Measurements from ENCODE around the gene RNF227. TPM values are rescaled to one million over a fixed set of nuclear protein-coding genes. Genes with fewer than 3 reads are reported as not detected.

Gene RNF227
- total and polyA plus RNA-seq, 9 donors = 2.7 to 16.5 (median 5.2) TPM

DNA sequence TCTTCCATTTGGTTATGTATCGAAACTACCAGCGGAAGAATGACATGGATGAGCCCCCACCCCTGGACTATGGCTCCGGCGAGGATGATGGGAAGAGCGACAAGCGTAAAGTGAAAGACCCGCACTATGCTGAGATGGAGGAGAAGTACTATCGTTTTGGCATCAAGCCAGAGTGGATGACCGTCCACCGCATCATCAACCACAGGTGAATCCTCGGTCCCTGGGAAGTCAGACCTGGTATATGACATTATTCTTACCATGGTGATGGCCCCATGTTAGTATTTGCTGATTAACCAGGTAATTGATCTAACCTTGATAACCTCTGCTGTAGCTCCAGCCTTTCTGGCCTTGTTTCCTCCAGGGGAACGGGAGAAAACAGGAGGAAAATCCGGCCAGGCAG, 19.0 kb downstream of the RNF227 start:
- TF ChIP-seq POLR2A (IDR thresholded peaks at IDR 0.05) (no peak), EP300 (IDR thresholded peaks at IDR 0.05) (no peak)
- TF ChIP-seq, protein P1, sequence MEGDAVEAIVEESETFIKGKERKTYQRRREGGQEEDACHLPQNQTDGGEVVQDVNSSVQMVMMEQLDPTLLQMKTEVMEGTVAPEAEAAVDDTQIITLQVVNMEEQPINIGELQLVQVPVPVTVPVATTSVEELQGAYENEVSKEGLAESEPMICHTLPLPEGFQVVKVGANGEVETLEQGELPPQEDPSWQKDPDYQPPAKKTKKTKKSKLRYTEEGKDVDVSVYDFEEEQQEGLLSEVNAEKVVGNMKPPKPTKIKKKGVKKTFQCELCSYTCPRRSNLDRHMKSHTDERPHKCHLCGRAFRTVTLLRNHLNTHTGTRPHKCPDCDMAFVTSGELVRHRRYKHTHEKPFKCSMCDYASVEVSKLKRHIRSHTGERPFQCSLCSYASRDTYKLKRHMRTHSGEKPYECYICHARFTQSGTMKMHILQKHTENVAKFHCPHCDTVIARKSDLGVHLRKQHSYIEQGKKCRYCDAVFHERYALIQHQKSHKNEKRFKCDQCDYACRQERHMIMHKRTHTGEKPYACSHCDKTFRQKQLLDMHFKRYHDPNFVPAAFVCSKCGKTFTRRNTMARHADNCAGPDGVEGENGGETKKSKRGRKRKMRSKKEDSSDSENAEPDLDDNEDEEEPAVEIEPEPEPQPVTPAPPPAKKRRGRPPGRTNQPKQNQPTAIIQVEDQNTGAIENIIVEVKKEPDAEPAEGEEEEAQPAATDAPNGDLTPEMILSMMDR (IDR thresholded peaks at IDR 0.05) = no peak
- no peaks in the 10 kb centered on the region for H3K36me3 ChIP-seq
- H3K27me3 ChIP-seq = no peaks in the 10 kb centered on the region
- H3K4me3 ChIP-seq = no peak overlapping the region
- DNase-seq = no peak
- no peak overlapping the region for H3K27ac ChIP-seq
- no peaks in the 10 kb centered on the region for H3K9me3 ChIP-seq
- WGBS, 3 donors = 81 to 82% (median 81%) methylated on average over 13 of the region's 13 CpGs
- intact Hi-C loops (cut with DNase I) = loop anchor here in 2 of 4 donors (2.0 to 5.0 kb wide), 2 partner anchors 35 to 70 kb away; no protein-coding TSS in a partner anchor
- H3K4me1 ChIP-seq (ENCODE audit: insufficient read depth) = no peaks in the 10 kb centered on the region

DNA sequence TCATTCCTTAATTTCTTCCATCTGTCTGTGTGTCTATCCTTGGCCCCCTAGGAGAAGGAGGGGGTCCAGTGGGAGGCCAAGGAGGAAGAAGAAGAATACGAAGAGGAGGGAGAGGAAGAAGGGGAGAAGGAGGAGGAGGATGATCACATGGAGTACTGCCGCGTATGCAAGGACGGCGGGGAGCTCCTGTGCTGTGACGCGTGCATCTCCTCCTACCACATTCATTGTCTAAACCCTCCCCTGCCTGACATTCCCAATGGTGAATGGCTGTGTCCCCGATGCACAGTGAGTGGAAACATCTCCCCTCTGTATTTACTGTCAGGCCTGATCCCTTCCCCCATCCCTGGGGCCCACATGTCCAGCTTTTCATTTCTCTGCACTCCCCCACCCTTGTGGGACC, 21.2 kb downstream of the RNF227 start:
- 85 to 87% (median 86%) methylated on average over 8 of the region's 8 CpGs for WGBS, 3 donors
- TF ChIP-seq POLR2A (IDR thresholded peaks at IDR 0.05) (no peak), EP300 (IDR thresholded peaks at IDR 0.05) (no peak)
- TF ChIP-seq, protein P1 (IDR thresholded peaks at IDR 0.05) = no peak
- Histone ChIP-seq H3K27ac (no peak overlapping the region), H3K36me3 (no peaks in the 10 kb centered on the region), H3K9me3 (no peaks in the 10 kb centered on the region), H3K4me3 (no peak overlapping the region), H3K27me3 (no peaks in the 10 kb centered on the region), H3K4me1 (ENCODE audit: insufficient read depth) (no peaks in the 10 kb centered on the region)
- no peak for DNase-seq
- intact Hi-C loops (cut with DNase I) = loop anchor here in 2 of 4 donors (5.0 kb wide), 1 partner anchor 33 kb away; no protein-coding TSS in a partner anchor

DNA sequence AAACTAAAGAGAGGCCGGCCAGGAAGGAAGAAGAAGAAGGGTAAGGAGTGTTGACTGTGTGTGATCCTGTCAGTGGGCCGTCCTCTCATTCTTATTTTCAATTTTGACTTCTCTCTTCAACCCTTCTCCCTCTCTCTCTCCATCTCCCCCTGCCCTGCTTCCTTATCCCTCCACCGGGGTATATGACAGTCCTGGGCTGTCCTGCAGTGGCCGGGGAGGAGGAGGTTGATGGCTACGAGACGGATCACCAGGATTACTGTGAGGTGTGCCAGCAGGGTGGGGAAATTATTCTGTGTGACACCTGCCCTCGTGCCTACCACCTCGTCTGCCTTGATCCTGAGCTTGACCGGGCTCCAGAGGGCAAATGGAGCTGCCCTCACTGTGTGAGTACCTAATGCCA, 21.9 kb downstream of the RNF227 start:
- H3K4me3 ChIP-seq = no peak overlapping the region
- no peaks in the 10 kb centered on the region for H3K9me3 ChIP-seq
- no peak overlapping the region for H3K27ac ChIP-seq
- DNase-seq = no peak
- intact Hi-C loops (cut with DNase I) = no loop called here
- no peaks in the 10 kb centered on the region for H3K27me3 ChIP-seq
- WGBS, 3 donors = 89 to 90% (median 89%) methylated on average over 9 of the region's 9 CpGs
- peaks cover 5% of the 10 kb centered on the region for H3K4me1 ChIP-seq (ENCODE audit: insufficient read depth)
- no peak for TF ChIP-seq EP300 (IDR thresholded peaks at IDR 0.05)
- TF ChIP-seq POLR2A (IDR thresholded peaks at IDR 0.05) = no peak
- H3K36me3 ChIP-seq = no peaks in the 10 kb centered on the region

DNA sequence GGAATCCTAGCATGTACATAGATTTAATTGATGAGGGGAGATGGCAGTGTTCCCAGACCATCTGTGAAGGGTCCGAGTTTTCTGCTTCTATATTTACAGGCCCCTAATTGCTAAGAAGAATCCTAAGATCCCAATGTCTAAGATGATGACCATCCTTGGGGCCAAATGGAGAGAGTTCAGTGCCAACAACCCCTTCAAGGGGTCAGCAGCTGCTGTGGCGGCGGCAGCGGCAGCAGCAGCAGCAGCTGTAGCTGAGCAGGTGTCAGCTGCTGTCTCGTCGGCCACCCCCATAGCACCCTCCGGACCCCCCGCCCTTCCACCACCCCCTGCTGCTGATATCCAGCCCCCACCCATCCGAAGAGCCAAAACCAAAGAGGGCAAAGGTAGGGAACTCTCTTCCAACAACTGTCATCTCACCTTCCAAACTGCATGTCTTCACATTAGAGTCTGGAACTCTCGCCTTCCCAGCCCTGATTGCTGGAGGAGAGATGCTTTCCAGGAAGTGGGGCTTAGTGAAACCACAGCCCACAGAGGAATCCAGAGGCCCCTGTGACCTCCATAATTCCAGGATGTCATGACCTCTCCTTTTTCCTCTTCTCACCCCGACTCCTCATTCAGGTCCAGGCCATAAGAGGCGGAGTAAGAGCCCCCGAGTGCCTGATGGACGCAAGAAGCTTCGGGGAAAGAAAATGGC, 22.8 kb downstream of the RNF227 start:
- no peak overlapping the region for H3K4me3 ChIP-seq
- peaks cover 13% of the 10 kb centered on the region for H3K4me1 ChIP-seq (ENCODE audit: insufficient read depth)
- DNase-seq = no peak
- H3K27ac ChIP-seq = no peak overlapping the region
- H3K27me3 ChIP-seq = no peaks in the 10 kb centered on the region
- H3K9me3 ChIP-seq = no peaks in the 10 kb centered on the region
- WGBS, 3 donors = 66 to 76% (median 67%) methylated on average over 15 of the region's 15 CpGs
- no peaks in the 10 kb centered on the region for H3K36me3 ChIP-seq
- TF ChIP-seq POLR2A (IDR thresholded peaks at IDR 0.05) = no peak
- TF ChIP-seq, protein P1 (IDR thresholded peaks at IDR 0.05) = no peak
- TF ChIP-seq EP300 (IDR thresholded peaks at IDR 0.05) = no peak
- intact Hi-C loops (cut with DNase I) = no loop called here
